ENCODE results near the gene MINDY4.

MINDY4 gene

DNA sequence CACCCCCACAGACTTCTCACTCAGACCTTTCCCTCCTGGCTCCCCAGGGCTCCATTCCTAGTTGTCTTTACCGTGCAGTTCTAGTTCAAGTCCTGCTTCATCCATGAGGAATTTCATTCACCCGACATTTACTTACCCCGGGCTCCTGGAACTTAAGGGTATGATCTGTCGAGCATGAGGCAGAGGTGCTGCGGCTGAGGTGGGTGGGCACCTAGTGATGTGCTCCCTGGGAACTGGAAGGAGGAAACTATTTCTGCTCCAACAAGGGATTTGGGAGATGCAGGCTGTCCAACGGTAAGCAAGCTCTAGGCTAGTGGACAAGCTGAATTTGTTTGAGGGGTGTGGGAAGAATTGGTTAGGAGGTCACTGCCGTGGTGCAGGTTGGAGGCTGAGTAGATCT, 110.2 kb downstream of the MINDY4 start:
- TF ChIP-seq CTCF (IDR thresholded peaks at IDR 0.05; ENCODE audit: insufficient read depth, low read depth, low read length, missing control alignments), result no peak
- no peak overlapping the region for H3K4me3 ChIP-seq (ENCODE audit: low read length)
- DNase-seq (ENCODE audit: low read depth), result no peak

- no peak for TF ChIP-seq CTCF (IDR thresholded peaks at IDR 0.05; ENCODE audit: insufficient read depth, low read depth, low read length, missing control alignments)
- DNase-seq (ENCODE audit: low read depth), result no peak
- H3K4me3 ChIP-seq (ENCODE audit: low read length), result no peak overlapping the region
Measured at GRCh38 chr7:30884881-30885280, 113.7 kb downstream of the MINDY4 start.

GRCh38 chr7:30886608-30887011, 115.4 kb downstream of the MINDY4 start:
- H3K4me3 ChIP-seq (ENCODE audit: low read length), result no peak overlapping the region
- no peak for DNase-seq (ENCODE audit: low read depth)
- TF ChIP-seq CTCF (IDR thresholded peaks at IDR 0.05; ENCODE audit: insufficient read depth, low read depth, low read length, missing control alignments), result no peak

GRCh38 chr7:30887464-30887872, 116.3 kb downstream of the MINDY4 start:
- DNase-seq (ENCODE audit: low read depth), result peak; percentile 27
- H3K4me3 ChIP-seq (ENCODE audit: low read length), result no peak overlapping the region
- no peak for TF ChIP-seq CTCF (IDR thresholded peaks at IDR 0.05; ENCODE audit: insufficient read depth, low read depth, low read length, missing control alignments)

DNA sequence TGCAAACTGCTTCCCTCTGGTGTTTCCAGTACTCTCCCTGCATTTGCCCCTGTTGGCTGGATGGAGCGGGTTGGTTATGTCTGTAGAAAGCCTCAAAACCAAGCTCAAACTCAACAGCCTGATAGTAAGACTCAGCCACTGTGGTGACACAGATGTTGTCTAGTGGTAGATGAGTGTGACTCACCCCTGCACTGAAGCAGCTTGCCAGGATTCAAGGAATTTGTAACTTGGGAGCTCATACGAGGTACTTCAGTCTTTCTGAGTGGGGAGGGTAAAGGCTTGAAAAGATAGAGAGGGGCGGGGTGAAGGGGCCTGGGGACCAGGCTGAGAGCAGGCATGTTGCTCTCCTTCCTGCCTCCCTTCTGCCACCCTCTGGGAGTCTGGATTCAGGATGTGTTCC, 117.5 kb downstream of the MINDY4 start:
- no peak overlapping the region for H3K4me3 ChIP-seq (ENCODE audit: low read length)
- DNase-seq (ENCODE audit: low read depth), result peak; percentile 74
- no peak for TF ChIP-seq CTCF (IDR thresholded peaks at IDR 0.05; ENCODE audit: insufficient read depth, low read depth, low read length, missing control alignments)

- H3K4me3 ChIP-seq (ENCODE audit: low read length), result no peak overlapping the region
- DNase-seq (ENCODE audit: low read depth), result no peak
- no peak for TF ChIP-seq CTCF (IDR thresholded peaks at IDR 0.05; ENCODE audit: insufficient read depth, low read depth, low read length, missing control alignments)
Measured at GRCh38 chr7:30890226-30890625, 119.0 kb downstream of the MINDY4 start.

DNA sequence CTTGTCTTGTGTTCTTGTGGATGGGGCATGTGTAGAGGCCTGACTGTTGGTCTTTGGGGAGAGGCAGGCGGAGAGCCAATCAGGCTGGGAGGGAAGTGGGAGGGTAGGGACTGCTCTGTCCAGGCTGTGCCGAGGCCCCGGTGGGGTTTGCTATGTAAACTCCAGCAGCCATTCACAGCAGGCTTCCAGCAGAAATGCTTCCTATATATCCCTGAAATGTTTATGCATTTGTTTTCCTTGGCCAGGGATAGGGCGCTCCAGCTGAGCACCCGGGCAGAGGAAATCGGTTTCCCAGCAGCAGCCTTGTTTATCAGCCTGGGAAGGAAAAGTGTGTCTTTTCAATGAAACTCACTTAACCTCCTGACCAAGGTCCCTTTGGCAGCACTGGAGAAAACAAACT, 122.1 kb downstream of the MINDY4 start:
- no peak for DNase-seq (ENCODE audit: low read depth)
- TF ChIP-seq CTCF (IDR thresholded peaks at IDR 0.05; ENCODE audit: insufficient read depth, low read depth, low read length, missing control alignments), result no peak
- no peak overlapping the region for H3K4me3 ChIP-seq (ENCODE audit: low read length)
